Choroid plexus epithelial cell (primary cell): ENCODE results near the gene CACNA1F.

Experiments used
- DNase-seq: peaks from one replicate; pipeline ENCODE4 v3.0.0-alpha.2; 2010; ENCODE audit warnings: low read depth
- H3K4me3 ChIP-seq: 2 replicates; pipeline ENCODE4 v1.5.1; 2011; ENCODE audit warnings: low read depth, mild to moderate bottlenecking, control low read depth, low read length, moderate library complexity
- CTCF ChIP-seq: conservative IDR thresholded peaks from 2 replicates; pipeline ENCODE4 v1.5.1; 2011; ENCODE audit warnings: low read depth, mild to moderate bottlenecking, control low read depth, inconsistent platforms, low read length, moderate library complexity

Gene CACNA1F

GRCh38 chrX:49187526-49187925 lies 45.6 kb downstream of the CACNA1F start:
- no peak for DNase-seq
- TF ChIP-seq CTCF, result no peak
- H3K4me3 ChIP-seq, result no peak overlapping the region

- no peak for TF ChIP-seq CTCF
- no peak overlapping the region for H3K4me3 ChIP-seq
- no peak for DNase-seq
Observed at GRCh38 chrX:49187028-49187394, 46.1 kb downstream of the CACNA1F start.

GRCh38 chrX:49186125-49187027 lies 46.8 kb downstream of the CACNA1F start, which contains the start of gene PRICKLE3:
TSS of gene PRICKLE3 (minus strand) at chrX:49186373. CDS start at chrX:49186297, 76 bp downstream.
- peak within 1 kb of the TSS; percentile 67 for H3K4me3 ChIP-seq
- peak; percentile 44 for DNase-seq
- TF ChIP-seq CTCF, result no peak

- peak; percentile 90 for DNase-seq
- peak overlapping the region; percentile 53 for H3K4me3 ChIP-seq
- no peak for TF ChIP-seq CTCF
Observed at GRCh38 chrX:49184294-49185281, 48.6 kb downstream of the CACNA1F start.

GRCh38 chrX:49183701-49184281 lies 49.3 kb downstream of the CACNA1F start:
- DNase-seq, result no peak
- H3K4me3 ChIP-seq, result peak overlapping the region; percentile 35
- no peak for TF ChIP-seq CTCF

- no peak for TF ChIP-seq CTCF
- DNase-seq, result no peak
- H3K4me3 ChIP-seq, result no peak overlapping the region
Observed at GRCh38 chrX:49179358-49179757, 53.8 kb downstream of the CACNA1F start.
